LNCaP clone FGC (cell line): ENCODE data around the gene IDH3A.

Experiments used
- DNase-seq: peaks from one replicate; pipeline ENCODE4 v3.0.0-alpha.2; 2011; ENCODE audit warnings: low read depth
- H3K4me3 ChIP-seq: 2 replicates; pipeline ENCODE4 v1.5.1; 2011; ENCODE audit warnings: mild to moderate bottlenecking, low read depth, low read length, control low read depth
- CTCF ChIP-seq: IDR thresholded peaks from 2 replicates; pipeline ENCODE4 v1.5.1; 2012; ENCODE audit warnings: mild to moderate bottlenecking; ENCODE audit not compliant: control insufficient read depth, insufficient read depth; ENCODE audit errors: extremely low read depth

IDH3A gene

GRCh38 chr15:78192826-78193594, 43.8 kb downstream of the IDH3A start:
- no peak for DNase-seq
- TF ChIP-seq CTCF: no peak

GRCh38 chr15:78193731-78194567, 44.8 kb downstream of the IDH3A start:
- TF ChIP-seq CTCF: no peak
- DNase-seq: no peak
- no peak overlapping the region for H3K4me3 ChIP-seq

More at GRCh38 chr15:78192826-78193594, 43.8 kb downstream of the IDH3A start:
- H3K4me3 ChIP-seq: no peak overlapping the region

GRCh38 chr15:78194568-78194925, 45.4 kb downstream of the IDH3A start:
- H3K4me3 ChIP-seq: no peak overlapping the region
- DNase-seq: no peak
- no peak for TF ChIP-seq CTCF

GRCh38 chr15:78195735-78196201, 46.6 kb downstream of the IDH3A start:
- no peak overlapping the region for H3K4me3 ChIP-seq
- peak; percentile 87 for TF ChIP-seq CTCF
- DNase-seq: no peak

GRCh38 chr15:78197632-78198031, 48.5 kb downstream of the IDH3A start:
- DNase-seq: no peak
- no peak overlapping the region for H3K4me3 ChIP-seq
- no peak for TF ChIP-seq CTCF

GRCh38 chr15:78200276-78200930, 51.2 kb downstream of the IDH3A start:
- no peak overlapping the region for H3K4me3 ChIP-seq
- TF ChIP-seq CTCF: no peak
- no peak for DNase-seq
